ENCODE measurements around the gene TIMM44.

GRCh38 chr19:7894612-7895309 lies 48.7 kb downstream of the TIMM44 start:
- TF ChIP-seq POLR2A (IDR thresholded peaks at IDR 0.05) (no peak), EP300 (IDR thresholded peaks at IDR 0.05) (no peak)

Measured in sigmoid colon (tissue), 4 donors.